ENCODE data around the gene TMEM120B. TPM values are rescaled to one million over a fixed set of nuclear protein-coding genes. Genes with fewer than 3 reads are reported as not detected.
A peak's percentile ranks its signal among the peaks of the same experiment; 100 is the strongest.

The TMEM120B gene
- total and polyA plus RNA-seq, 2 of the 13 experiments (the other 11 are each of a cell fraction or from before 2014, with no cell fraction given): 7.1 to 12.9 TPM

GRCh38 chr12:121793838-121794533 lies 81.4 kb downstream of the TMEM120B start (continued):
- no peak for TF ChIP-seq NONO (IDR thresholded peaks at IDR 0.05)
- peak; percentile 94 for TF ChIP-seq NONO (CRISPR knock-in tag; conservative IDR thresholded peaks at IDR 0.05)
- TF ChIP-seq, protein P1, sequence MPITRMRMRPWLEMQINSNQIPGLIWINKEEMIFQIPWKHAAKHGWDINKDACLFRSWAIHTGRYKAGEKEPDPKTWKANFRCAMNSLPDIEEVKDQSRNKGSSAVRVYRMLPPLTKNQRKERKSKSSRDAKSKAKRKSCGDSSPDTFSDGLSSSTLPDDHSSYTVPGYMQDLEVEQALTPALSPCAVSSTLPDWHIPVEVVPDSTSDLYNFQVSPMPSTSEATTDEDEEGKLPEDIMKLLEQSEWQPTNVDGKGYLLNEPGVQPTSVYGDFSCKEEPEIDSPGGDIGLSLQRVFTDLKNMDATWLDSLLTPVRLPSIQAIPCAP (CRISPR knock-in tag; IDR thresholded peaks at IDR 0.05; ENCODE audit: low read depth): no peak
- TF ChIP-seq ZNF3 (CRISPR knock-in tag; IDR thresholded peaks at IDR 0.05): no peak
- TF ChIP-seq TAF1 (CRISPR knock-in tag; IDR thresholded peaks at IDR 0.05): peak; percentile 39; the same call in 1 of the 2 replicates
- TF ChIP-seq, protein P2, sequence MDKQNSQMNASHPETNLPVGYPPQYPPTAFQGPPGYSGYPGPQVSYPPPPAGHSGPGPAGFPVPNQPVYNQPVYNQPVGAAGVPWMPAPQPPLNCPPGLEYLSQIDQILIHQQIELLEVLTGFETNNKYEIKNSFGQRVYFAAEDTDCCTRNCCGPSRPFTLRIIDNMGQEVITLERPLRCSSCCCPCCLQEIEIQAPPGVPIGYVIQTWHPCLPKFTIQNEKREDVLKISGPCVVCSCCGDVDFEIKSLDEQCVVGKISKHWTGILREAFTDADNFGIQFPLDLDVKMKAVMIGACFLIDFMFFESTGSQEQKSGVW (CRISPR knock-in tag; IDR thresholded peaks at IDR 0.05; ENCODE audit: borderline replicate concordance): no peak
- peak; percentile 44; the same call in 1 of the 2 replicates for TF ChIP-seq ZNF672 (CRISPR knock-in tag; IDR thresholded peaks at IDR 0.05)
- TF ChIP-seq ZFP62 (CRISPR knock-in tag; IDR thresholded peaks at IDR 0.05): no peak
- TF ChIP-seq ZNF569 (CRISPR knock-in tag; IDR thresholded peaks at IDR 0.05; ENCODE audit: borderline replicate concordance): no peak
- TF ChIP-seq ISL2 (CRISPR knock-in tag; IDR thresholded peaks at IDR 0.05): peak; percentile 80
- TF ChIP-seq, protein P3, sequence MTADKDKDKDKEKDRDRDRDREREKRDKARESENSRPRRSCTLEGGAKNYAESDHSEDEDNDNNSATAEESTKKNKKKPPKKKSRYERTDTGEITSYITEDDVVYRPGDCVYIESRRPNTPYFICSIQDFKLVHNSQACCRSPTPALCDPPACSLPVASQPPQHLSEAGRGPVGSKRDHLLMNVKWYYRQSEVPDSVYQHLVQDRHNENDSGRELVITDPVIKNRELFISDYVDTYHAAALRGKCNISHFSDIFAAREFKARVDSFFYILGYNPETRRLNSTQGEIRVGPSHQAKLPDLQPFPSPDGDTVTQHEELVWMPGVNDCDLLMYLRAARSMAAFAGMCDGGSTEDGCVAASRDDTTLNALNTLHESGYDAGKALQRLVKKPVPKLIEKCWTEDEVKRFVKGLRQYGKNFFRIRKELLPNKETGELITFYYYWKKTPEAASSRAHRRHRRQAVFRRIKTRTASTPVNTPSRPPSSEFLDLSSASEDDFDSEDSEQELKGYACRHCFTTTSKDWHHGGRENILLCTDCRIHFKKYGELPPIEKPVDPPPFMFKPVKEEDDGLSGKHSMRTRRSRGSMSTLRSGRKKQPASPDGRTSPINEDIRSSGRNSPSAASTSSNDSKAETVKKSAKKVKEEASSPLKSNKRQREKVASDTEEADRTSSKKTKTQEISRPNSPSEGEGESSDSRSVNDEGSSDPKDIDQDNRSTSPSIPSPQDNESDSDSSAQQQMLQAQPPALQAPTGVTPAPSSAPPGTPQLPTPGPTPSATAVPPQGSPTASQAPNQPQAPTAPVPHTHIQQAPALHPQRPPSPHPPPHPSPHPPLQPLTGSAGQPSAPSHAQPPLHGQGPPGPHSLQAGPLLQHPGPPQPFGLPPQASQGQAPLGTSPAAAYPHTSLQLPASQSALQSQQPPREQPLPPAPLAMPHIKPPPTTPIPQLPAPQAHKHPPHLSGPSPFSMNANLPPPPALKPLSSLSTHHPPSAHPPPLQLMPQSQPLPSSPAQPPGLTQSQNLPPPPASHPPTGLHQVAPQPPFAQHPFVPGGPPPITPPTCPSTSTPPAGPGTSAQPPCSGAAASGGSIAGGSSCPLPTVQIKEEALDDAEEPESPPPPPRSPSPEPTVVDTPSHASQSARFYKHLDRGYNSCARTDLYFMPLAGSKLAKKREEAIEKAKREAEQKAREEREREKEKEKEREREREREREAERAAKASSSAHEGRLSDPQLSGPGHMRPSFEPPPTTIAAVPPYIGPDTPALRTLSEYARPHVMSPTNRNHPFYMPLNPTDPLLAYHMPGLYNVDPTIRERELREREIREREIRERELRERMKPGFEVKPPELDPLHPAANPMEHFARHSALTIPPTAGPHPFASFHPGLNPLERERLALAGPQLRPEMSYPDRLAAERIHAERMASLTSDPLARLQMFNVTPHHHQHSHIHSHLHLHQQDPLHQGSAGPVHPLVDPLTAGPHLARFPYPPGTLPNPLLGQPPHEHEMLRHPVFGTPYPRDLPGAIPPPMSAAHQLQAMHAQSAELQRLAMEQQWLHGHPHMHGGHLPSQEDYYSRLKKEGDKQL (CRISPR knock-in tag; IDR thresholded peaks at IDR 0.05; ENCODE audit: low read depth): no peak
- 0 out of 2 replicates have a peak, but pooled peaks have one; percentile 84 for TF ChIP-seq HINFP (CRISPR knock-in tag; IDR thresholded peaks at IDR 0.05; ENCODE audit: low read depth)
- TF ChIP-seq SP140L (CRISPR knock-in tag; IDR thresholded peaks at IDR 0.05; ENCODE audit: borderline replicate concordance): no peak
- TF ChIP-seq, protein P4, sequence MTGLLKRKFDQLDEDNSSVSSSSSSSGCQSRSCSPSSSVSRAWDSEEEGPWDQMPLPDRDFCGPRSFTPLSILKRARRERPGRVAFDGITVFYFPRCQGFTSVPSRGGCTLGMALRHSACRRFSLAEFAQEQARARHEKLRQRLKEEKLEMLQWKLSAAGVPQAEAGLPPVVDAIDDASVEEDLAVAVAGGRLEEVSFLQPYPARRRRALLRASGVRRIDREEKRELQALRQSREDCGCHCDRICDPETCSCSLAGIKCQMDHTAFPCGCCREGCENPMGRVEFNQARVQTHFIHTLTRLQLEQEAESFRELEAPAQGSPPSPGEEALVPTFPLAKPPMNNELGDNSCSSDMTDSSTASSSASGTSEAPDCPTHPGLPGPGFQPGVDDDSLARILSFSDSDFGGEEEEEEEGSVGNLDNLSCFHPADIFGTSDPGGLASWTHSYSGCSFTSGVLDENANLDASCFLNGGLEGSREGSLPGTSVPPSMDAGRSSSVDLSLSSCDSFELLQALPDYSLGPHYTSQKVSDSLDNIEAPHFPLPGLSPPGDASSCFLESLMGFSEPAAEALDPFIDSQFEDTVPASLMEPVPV (CRISPR knock-in tag; IDR thresholded peaks at IDR 0.05): peak; percentile 84; the same call in 1 of the 2 replicates
- no peak; the same call in 1 of the 2 replicates for TF ChIP-seq ZNF660 (CRISPR knock-in tag; IDR thresholded peaks at IDR 0.05; ENCODE audit: borderline replicate concordance, low read depth)
